ENCODE results near the gene SLC25A25.
A peak's percentile ranks its signal among the peaks of the same experiment; 100 is the strongest.
"Not testable (repeated sequence)": the region's sequence is repeated elsewhere in the genome, so short reads cannot be mapped to it uniquely, and the experiment has no call there.

SLC25A25 gene

DNA sequence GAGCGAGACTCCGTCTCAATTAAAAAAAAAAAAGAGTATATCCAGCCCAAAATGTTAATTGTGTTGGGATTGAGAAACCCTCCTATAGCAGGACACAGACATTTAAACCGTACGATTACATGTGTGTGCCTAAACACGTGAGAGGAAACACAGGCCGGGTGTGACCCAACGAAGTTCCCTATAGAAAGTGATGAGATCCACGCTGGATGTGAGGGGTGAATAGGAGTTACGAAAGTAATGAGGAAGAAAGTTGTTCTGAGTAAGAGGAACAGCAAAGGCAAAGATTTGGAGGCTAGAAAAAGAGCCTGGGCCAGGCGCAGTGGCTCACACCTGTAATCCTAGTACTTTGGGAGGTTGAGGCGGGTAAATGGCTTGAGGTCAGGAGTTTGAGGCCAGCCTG is 14.5 kb upstream of the SLC25A25 start:
- no peak for DNase-seq

DNA sequence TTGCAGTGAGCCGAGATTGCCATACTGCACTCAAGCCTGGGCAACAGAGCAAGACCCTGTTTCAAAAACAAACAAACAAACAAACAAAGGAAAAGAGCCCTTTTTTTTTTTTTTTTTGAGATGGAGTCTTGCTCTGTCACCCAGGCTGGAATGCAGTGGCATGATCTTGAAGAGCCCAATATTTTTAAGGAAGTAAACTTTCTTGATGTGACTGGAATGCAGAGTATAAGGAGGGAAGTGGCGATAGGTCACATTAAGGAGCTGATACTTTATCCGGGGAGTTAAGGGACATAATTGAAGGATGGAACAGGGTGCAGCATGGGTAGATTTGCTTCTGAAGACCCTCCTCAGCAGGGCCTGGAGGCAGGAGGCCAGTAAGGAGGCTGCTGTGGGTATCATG is 13.9 kb upstream of the SLC25A25 start:
- no peak for DNase-seq

DNA sequence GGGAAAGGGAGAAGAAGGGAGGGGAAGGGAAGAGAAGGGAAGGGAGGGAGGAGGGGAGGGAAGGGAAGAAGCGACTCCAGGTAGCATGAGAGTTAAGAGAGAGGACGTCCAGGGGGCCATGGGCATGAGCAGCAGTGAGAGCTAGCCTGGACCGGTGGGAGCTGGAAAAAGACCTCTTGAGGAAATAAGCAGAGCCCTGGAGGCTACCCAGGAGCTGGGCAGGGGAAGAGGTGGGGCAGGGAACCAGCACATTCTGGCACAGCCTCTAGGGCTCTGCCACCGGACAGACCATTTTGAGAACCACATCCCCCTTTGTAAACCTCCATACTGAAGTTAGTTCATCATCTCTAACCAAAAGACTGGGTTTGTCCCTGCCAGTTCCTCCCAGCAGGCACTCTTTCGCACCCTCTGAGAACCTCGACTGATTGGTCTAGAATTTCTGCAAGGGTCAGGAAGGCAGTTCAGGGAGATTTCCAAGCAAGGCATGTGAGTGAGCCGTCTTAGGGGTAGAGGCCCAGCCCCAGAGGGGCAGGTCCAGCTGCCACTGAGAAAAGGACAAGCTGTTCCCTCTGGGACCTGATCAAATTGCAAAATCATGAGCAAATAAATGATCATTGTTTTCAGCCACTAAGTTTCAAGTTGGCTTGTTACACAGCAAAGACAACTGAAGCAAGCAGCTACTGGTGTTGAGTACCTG is 12.5 kb upstream of the SLC25A25 start:
- no peak for DNase-seq

DNA sequence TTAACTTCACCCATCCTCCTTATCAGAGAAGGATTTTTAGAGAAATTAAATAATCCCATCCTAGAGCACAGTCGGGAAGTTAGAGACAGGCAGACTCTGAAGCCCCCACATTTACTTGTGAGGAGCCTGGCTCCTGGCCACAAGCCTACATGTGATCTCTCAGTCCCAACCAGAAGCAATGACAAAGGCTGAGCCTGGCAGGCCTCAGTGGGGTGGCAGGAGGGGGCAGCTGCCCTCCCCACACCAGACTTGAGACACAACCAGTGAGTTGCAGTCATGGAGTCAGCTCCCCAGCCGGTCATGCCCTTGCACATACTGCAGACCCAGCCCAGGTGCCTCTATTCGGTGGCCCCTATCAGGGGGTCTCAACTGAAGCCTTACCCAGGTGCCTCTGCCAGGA is 11.9 kb upstream of the SLC25A25 start:
- DNase-seq = no peak

DNA sequence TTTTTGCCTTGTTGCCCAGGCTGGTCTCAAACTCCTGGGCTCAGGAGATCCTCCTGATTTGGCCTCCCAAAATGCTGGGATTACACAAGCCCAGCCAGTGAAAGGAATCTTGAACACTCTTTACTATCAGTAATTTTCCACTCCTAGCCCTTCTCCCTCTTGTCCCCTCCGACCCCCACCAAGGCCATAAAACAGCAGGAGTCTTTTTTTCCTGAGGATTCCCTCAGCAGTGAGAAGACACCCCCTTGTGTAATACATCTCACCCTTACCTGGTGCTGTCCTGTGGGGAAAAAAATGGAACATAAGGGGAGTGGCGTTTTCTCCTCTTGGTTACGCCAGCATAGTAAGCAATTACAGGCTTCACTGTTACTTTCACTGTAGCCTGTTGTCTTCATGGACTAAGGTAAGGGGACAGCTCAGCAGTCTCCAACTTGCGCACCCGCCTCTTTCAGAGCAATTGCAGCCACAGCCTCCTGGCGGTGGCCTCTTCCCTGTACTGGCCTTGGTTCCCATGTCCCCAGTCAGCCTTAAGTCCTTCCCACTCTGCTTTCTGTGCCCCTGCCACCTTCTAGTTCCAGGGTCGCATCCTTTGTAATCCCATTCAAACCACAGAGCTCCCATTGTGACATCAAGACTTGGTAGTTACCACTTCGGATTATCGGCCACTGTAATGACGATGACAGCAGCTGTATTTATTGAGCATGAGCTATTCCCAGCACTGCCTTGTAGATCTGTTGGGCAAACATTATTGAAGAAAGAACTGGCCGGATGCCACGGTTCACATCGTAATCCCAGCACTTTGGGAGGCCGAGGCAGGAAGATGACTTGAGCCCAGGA is 10.9 kb upstream of the SLC25A25 start:
- no peak for DNase-seq

DNA sequence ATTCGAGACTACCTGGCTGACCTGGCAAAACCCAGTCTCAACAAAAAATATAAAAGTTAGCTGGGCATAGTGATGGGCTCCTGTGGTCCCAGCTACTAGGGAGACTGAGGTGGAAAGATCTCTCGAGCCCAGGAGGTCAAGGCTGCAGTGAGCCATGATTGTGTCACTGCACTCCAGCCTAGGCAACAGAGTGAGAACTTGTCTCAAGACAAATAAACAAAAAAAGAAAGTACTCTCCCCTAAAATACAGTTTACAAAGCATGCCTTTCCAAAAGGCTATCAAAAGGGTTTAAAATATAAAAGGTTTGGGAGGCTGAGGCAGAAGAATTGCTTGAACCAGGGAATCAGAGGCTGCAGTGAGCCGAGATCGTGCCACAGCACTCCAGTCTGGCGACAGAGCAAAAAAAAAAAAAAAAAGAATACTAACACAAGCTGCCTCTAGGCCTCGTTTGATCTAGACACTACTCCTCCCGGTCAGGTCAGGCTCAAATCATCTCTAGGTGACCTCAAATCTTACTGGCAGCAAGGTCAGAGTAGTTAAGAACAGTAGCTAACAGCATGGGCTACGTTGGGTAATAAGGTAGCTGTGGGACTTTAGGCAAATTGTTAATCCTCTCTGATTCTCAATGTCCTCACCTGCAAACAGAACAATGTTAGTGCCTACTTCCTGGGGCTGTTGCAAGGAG is 10.2 kb upstream of the SLC25A25 start:
- no peak for DNase-seq

DNA sequence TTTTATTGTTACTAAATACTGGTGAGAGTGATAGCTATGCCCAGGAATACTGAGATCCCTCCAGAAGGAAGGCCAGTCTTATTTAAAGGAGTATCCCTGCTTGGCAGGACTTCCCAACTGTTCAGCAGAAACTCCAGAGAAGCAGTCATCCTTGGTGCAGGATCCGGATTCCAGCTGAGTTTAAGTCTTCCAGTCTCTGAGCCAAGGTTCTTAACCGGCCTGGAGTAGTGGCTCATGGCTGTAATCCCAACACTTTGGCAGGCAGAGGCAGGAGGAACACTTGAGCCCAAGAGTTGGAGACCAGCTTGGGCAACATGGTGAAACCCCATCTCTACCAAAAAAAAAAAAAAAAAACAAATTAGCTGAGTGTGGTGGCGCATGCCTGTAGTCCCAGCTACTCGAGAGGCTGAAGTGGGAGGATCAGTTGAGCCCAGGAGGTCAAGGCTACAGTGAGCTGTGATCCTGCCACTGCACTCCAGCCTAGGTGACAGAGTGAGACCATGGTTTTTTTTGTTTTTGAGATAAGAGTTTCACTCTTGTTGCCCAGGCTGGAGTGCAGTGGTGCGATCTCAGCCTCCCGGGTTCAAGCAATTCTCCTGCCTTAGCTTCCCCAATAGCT is 8.6 kb upstream of the SLC25A25 start:
- no peak for DNase-seq

DNA sequence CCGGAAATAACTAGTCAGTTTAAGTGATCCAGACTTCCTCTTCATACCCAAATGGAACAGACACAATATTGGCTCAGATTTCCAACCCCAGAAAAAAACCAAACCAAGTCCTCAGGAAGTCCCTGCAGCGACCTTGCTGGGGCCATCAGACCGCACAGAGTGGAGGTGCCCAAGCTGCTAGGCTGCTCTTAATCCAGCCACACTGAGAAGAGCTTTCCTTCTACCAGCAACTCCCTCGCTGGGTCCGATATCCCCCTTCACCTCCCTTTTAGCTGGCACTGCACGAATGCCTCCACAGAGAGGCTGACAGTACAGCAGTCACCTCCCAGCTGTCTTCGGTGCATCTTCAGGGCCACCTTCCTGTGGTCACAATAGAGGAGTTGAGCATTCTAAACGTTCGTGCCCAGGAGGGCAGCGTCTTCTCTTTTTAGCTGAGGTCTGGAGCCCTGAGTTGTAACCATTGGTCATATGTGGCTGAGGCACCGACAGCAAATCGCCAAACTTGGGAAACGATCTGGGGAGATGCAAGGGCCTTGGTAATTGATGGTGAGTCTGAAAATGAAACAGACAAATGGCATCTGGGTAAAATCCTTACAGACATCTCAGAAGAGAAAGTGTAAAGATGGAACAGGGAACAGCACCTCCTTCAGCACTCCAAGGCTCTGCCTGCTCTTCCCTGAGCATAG is 6.6 kb upstream of the SLC25A25 start:
- DNase-seq = no peak

DNA sequence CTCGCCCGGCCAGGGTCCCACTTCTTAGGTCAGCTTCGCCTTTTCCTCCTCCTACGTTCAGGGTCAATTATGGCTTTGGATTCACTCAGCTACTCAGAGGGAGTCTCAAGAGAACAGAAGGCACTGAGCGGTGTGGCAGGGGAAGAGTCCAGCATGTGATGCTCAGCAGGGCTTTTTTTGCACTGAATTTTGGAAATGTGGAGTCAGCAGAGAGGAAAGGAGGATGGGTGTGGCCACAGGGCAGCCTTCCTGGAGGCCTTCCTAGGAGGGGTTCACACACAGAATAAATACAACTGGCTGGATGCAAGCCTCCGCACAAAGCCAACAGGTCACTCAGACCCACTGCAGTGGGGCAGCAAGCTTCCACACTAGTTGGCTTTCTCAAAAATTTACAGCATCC is 5.8 kb upstream of the SLC25A25 start:
- no peak for DNase-seq

DNA sequence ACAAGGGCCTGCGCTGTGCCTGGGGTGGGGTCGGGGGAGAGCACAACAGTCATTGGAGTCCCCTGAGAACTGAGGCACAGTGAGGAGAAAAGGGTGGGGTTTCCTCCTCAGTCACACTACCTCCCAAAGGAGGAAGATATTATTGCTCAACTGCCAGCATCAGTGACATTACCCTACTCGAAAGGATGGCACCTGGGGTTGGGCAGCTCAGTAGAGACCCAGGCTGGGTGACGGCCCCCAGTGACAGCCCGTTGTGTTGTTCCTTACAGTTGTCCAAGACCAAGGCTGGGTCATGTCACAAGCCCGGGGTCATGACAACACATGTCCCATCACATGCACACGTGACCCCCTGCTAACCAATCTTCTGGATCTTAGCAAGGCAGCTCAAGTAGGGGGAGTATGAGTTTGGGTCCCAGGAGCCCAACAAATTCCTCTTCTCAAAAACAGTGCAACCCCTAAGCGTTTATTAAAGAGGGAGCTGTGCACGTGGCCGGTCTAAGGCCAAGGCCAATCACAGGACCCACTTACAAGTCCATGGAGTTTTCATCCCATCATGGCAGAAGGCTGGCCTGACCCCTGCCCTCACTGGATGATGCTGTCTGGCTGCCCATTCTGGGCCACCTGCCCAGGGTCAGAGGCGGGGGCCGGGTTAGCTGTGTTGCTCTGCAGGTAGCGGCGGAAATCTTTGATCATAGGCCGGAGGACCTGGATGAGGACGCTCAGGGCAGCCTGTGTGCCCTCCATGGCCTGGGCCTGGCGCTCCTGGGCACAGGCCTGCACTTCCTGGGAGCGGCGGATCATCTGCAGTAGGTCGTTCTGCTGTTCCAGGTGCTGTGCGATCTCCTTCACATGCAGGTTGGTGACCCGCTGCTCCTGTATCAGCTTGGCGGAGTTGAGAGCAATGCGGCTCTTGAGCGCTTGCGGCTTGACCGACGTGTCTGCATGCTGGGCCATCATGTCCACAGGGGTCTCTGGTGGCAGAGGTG is 4.9 kb upstream of the SLC25A25 start:
- no peak for DNase-seq

DNA sequence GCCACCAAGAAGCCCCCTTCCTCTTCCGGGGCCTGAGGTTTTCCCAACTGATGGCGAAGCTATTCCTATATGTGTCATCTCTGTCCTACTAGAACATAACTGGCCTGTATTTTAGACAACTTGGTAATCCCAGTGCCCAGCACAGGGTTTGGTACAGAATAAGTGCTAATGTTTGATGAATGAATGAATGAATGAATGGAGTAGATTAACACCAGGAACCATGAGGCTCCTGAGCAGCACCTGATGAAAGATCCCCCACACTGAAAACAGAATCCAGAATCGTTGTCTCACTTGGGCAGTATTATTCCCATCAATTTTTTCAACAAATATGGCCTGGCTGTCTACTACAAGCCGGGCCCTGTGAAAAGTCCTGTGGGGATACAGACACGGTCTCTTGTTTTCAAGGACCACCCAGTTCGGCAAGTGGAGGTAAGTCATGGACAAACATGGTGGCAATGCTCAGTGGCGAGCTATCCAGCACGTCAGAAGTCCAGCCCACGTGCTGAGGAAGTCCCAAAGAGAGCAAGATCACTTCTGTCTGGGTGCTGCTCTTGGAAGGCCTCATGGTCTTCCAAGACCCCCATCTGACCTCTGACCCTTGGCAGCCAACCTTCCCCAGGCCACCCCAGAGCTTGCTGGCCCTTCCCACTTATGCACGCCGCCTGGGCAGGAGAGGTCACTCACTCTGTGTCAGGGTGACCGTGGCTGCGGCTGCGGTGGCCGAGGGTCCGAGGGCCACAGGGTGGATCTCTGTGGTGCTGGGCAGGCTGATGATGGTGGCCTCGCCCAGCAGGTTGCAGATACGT is 1.9 kb upstream of the SLC25A25 start:
- no peak for DNase-seq

DNA sequence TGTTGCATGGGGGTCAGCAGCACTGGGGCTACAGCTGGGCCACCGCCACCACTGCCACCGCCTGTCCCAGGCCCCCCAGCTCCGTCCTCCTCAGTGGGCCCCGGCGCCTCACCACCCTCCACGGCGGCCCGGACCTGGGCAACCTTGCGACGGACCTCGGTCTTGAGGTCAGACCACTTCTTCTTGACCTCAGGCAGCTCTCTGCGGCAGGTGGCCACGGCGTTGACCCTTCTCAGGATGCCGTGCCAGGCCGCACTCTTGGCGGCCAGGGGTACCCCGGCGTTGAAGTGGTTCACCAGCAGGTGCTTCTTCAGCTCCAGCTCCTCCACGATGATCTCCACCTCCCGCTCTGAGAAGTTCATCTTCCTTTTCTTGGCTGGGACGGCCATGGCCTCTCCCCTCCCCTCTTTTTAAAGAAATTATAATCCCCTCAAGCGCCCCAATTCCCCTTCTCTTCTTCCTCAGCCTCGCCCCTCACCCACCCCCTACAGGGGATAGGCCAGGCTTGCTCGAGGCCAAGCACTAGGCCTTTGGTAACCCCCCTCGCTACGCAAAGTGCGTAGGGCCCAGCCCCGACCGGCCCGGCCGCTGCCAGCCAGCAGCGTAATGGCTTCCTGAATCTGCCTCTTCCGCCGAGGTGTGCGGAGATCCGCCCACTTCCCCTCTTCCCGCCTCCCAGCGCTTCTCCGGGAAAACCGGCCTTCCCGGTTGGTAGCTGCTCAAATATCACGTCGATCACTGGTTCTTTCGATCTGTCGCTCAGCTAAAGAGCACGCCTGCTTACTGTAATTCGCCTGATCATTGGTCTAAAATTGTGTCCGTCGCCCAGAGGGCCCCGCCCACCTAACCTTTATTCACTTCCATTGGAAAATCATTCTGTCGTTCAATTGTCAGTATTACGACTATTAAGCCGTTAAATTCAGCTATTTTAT is 1.1 kb upstream of the SLC25A25 start, which contains the start of gene NAIF1:
Gene NAIF1 (minus strand): TSS at position 608 of the 932 bp plus-strand sequence. CDS start 219 bp downstream, at position 389.
- peak; percentile 94 for DNase-seq

DNA sequence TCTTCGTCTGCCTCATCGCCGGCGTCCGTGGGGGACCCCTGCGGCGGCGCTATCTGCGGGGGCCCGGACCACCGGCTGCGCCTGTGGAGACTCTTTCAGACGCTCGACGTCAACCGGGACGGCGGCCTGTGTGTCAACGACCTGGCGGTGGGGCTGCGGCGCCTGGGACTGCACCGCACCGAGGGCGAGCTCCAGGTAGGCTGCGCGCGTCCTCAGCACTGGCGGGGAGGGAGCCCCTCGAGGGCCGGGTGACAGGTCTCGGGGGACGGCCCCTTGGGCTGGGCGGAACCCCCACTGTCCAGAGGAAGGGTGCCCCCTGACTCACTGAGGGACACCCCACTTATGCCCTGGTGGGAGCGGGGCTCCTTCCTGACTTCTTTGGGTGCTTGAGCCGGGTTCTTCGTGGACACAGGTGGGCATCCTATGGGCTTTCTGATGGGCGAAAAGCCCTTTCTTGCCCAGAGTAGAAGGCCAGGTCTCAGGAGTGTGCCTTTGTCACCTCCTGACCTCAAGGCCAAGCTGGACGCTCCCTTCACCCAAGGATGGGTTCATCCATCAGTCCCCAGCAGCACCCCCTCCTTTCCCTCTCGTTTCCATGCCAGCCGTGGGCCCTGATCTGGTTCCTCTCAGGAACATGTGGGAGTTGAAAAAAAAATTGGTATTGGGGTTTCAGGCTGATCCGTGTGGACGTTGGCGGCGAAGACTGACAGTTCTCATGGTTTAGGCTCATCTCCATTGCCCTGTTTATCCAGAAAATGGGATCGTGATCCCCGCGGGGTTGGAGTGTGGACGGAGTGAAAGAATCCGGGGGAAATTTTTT is 564 bp downstream of the SLC25A25 start:
- DNase-seq = no peak

DNA sequence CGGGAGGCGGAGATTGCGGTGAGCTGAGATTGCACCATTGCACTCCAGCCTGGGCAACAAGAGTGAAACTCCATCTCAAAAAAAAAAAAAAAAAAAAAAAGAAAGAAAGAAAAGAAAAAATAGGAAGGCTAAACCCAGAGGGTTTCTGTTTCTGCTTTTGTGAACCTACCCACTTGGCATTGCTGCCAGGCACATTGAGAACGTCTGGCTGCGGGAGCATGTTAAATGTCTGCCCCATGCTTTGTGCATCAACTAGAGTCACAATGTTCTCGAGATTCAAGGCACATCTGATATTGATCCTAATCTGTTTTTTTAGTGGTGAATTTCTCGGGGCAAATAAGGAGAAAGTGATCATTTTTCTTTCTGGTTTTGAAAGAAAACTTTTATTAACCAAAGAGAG is 2.8 kb downstream of the SLC25A25 start:
- DNase-seq = no peak

DNA sequence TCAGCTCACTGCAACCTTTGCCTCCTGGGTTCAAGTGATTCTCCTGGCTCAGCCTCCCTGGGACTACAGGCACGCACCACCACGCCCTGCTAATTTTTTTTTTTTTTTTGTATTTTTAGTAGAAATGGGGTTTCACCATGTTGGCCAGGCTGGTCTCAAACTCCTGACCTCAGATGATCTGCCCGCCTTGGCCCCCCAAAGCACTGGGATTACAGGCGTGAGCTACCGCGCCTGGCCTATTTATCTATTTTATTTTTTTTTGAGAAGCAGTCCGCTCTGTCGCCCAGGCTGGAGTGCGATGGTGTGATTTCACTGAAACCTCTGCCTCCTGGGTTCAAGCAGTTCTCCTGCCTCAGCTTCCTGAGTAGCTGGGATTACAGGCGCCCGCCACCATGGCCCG is 3.4 kb downstream of the SLC25A25 start:
- DNase-seq = not testable (repeated sequence)

DNA sequence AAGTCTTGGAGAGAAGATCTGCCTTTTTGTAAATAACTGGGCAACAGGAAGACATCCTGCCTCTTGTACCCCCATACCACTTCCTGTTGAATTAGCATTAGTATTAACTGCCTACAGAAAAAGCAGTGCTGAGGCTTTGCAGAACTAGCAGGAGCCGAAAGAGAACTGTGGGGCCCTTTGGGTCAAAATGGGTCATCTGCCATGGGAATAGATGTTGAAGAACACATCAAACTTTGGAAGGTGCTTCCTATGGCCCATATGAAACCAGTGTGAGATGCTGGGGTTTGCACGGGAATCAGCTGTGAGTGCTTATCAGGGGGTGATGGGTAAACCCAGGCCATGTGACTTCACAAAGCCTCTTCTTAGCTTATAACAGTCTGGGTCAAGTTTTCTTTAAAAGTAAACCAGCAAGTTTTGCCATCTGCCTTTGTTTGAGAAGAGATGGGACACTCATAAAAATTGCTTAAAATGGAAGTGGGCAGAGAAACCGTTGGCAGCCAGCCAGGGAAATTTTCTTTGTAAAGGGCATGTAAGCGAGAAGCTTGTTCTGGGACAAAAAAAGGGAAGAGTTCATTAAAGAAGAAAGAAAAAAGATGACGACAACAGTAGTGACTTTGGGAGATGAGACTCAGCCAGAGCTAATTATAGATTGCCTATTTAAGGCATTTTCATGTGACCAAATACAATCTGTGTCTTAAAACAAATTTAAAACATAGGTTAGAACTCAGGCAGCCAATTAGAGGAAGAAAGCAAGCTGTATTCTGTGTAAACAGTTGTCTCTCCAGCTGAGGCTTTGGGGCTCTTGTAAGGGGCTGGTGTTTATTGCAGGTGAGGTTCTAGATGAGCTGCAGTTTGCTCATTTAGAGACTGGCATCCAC is 4.4 kb downstream of the SLC25A25 start:
- peak; percentile 61 for DNase-seq

DNA sequence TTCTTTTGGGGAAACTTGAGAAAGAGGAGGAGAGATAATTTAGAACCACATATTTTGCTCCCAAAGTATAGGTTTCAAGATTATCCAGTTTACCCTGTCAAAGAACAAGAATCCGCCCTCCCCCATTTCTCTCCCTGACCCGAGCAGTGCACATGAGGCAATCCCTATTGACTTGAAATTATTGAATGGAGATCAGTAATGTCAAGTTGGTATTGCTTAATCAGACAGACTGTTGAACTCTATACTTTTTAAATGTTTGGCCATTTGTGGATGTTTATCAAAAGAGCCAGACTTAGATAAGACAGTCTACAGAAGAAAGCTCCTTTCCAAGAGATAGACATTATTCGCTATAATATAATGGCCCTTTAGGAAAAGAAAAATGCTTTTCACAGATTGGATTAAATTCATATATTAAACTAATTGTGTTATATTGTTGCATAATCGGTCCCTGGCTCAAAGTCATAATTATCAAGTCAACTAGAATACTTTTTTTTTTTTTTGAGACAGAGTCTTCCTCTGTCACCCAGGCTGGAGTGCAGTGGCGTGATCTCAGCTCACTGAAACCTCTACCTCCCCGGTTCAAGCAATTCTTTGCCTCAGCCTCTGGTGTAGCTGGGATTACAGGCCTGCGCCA is 5.3 kb downstream of the SLC25A25 start:
- DNase-seq = no peak

Data from activated CD8-positive, alpha-beta memory T cell treated with anti-CD3 and anti-CD28 coated beads, Interleukin-2, amount 50 U/mL, for 4 hours (primary cell).